ENCODE measurements around the gene STPG4.

The STPG4 gene

DNA sequence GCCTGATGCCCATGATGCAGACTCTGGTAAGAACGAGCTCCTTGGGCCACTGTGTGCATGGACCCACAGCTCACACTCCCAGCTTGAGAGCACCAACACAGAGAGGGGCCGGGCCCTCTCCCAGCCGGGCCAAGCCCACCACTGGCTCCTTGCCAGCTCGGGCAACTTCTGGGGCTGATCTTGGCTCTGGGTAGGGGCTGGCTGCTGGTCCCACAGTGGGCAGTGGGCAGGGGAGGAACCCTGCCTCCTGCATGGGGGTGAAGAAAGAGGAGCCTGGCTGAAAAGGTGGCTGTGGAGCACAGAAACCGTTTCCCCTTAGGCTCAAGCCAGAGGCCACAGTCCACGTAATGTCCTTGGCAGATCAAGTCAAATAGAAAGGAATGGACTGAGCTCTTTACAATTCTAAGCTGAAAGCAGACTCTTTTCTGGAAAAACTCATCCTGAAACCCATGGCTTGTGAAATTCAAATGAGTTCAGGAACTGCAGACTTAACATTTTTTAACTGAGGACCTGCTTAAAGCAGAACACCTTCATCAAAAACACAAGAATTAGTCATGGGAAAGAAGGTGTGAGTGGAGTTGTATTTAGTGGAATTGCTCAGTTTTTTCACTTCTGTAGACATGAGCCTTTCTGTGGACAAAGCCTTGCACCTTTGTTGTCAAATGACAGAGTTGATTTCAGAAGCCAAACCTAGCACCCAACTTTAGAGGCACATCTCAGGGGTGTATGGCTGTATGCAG, 104.9 kb downstream of the STPG4 start:
- FAIRE-seq: no peak

DNA sequence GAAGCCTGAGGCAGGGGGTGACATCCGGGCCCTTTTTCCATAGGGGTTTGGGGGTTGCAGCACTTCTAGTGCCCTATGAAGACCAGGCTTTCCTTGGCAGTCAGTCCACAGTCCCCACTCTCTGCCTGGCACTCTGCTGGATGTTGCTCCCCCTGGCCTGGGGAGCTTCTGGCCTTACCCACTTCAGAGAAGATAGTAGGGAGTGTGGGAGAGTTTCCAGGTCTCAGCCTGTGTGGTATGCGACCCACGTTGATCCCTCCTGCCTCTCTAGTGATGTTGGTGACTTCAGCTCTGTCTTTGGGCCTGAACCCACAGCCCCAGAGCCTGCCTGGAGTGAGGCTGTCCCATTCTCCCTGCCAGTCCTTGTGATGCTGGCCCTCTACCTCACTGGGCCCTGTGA, 105.6 kb downstream of the STPG4 start:
- no peak for FAIRE-seq

DNA sequence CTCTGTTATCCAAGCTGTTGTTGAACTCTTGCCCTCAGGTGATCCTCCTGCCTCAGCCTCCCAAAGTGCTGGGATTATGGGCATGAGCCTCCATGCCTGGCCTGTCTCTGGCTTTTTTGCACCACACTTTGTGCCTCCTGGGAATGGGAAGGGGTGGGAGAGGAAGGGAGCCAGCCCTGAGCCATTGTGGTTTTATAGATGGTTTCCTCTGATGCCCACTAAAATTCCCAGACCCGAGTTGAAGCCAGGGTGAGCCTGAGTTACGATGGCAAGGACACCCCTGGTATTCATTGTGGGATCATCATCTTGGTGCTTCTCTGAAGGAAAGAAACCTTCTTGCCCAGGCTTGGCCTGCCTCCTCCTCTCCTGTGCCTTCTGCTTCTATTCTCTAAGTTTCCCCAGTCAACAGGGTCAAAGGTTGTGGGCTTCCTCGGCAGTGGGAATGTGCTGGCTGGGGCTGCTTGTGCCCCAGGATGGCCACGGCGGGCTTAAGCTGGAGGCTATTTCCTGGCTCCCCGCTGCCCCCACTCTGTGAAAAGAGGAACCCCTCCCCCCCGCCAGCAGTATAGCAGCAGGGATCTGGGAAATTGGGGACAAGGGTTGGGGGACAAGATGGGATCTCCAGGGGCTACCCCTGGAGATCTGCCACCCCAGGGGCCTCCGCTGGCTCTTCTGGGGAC, 106.2 kb downstream of the STPG4 start:
- FAIRE-seq: no peak

DNA sequence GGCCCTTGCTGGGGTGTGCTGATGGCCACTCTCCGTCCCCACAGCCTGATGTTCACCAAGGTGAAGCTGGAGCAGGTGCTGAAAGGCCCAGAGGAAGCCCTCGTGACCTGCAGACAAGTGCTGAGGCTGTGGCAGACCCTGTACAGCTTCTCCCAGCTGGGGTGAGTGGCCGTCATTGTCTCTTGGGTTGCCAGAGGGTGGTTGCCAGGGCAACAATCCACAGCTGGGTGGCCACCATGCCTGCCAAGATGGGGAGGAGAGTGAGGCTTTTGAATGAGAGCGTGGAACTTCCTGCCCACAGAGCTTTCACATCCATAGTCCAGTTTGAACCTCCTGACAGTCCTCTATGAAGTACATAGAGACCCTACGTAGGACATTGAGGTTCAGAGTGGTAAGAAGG, 108.8 kb downstream of the STPG4 start:
- FAIRE-seq: no peak

DNA sequence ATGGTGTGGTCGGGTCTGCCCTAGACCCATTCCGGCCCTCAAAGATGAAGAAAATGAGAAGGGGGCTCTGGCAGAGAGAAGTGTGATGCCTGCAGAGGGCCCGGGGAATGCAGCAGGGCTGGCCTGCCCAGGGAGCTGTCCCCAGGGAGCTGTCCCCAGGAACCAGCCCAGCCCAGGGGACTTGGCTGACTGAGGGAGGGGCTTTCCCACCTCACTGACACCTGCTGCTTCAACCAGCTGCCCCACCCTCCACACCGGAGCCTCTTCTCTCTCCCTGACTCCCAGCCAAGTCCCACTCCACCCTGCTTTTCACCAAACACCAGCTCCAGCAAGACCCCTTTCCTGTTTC, 111.2 kb downstream of the STPG4 start:
- FAIRE-seq: no peak

DNA sequence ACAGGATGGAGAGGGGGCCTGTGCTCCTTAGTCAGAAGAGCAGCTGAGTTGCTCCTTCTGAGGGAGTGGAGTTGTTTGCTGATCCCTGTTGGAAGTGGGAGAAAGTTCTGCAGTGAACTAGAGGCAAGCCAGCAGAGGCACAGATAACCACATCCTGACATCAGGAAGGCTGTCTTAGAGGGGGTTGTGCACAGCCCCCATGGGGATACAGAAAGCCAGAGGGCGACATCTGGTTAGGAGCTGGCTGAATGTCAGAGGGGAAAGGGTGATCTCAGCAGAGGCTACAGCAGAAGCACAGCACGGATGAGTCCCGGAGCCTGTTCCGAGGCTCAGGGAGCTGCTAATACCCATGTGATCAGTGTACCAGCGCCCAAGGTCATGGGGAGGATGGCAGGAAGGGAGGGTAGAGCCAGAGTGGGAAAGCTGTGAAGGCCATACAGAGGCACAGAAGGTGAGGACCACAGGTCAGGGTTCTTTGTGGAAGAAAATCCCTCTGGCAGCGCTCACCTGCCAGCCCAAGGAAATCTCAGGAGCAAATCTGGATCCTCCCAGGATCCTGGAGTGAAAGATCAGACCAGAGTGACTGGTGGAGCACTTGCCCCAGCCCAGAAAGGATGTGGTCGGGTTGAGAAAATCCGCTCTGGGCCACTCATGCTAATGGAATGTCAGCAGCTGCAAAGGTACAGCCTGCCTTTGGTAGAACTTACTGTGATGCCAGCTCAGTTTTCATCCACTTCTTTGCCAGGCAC, 111.8 kb downstream of the STPG4 start:
- FAIRE-seq: no peak

DNA sequence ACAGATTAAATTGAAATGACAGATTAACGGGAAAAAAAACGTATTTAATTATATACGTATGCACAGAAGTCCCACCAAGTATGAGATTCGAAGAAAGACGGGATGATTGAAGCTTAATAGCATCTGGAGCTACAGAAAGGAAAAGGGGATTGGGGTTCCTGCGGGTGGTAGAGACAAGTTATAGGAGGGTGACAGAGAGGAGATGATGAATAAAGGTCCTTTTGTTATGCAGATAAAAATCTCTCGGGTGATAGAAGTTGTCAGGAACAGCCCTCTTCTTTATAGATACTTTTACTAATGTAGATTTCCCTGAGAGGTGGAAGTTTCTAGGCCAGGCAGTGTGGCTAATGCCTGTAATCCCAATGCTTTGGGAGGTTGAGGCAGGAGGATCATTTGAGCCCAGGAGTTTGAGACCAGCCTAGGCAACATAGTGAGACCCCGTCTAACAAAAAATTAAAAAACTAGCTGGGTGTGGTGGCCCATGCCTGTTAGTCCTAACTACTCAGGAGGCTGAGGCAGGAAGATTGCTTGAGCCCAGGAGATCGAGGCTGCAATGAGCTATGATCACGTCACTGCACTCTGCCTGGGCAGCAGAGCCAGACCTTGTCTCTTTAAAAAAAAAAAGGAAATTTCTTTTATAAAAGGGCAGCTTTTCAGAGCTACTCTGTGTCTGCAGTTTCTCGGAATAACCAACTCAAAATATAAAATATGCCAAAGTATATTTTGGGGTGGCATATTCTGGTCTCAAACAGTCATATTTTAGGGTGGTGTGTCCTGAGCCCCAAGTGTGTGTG, 113.0 kb downstream of the STPG4 start:
- FAIRE-seq: no peak

DNA sequence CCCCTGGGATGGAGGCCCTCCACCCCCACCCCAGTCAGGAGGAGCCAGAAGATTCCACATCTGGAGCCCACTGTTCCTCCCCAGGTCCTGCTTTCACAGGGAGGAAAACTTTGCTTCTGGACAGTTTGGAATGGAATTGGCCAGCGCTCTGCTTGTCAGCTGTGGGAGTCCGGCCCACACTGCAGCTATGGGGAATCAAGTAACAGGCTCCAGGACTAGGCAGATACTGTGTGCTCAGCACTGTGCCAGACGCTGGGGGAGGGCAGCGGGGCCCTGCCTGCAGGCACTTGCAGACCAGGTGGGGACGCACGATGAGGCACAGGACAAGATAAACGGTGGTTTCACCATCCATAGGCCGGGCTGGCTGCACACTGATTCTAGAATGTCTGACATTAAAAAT, 114.0 kb downstream of the STPG4 start:
- no peak for FAIRE-seq

DNA sequence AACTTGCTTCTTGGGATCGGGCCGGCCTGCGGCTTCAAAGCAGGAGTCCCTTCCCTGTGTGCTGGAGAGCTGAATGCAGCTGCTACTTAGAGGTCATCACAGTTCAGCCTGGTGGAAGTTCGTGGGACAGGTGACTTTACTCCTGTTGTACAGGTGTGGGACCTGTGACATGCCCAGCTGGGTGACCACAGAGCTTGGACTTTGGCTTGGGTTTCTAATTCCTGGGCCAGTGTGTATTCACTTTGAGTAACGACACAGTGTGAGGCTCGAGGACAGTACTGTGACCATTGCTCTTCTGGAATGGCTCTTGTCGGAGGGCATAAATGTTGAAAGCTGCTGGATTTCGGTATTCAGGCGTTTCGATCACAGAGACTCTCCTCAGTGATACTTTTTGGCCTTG, 114.5 kb downstream of the STPG4 start:
- FAIRE-seq: no peak

DNA sequence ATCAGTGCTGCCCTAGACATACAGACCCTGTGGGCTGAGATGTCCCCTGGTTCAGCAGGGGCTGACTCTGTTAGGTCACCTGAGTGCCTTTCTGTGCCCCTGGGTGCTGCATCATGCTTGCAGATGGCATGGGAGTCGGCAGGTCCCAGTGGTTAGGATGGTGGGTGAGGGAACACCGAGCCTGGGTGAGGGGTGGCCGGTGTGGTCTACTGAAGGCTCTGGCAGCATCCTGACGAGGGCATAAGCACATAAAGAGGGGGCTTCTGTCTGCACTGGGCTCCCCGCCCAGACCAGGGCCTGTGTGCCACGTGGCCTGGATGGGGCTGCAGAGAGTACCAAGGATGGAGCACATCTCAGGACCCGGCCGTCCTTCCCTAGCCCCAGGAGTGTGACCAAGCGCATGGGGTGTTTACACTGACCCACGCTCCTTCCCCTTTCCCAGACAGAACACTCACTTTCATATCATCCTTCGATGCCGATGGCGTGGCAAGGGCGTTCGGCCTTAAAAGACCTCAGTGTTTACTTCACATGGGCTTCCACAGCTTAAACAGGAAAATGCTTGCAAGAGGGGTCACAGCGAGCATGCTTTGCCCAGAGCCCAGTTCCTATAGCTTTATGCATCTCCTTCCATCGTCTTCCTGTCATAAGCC, 115.1 kb downstream of the STPG4 start:
- FAIRE-seq: no peak

DNA sequence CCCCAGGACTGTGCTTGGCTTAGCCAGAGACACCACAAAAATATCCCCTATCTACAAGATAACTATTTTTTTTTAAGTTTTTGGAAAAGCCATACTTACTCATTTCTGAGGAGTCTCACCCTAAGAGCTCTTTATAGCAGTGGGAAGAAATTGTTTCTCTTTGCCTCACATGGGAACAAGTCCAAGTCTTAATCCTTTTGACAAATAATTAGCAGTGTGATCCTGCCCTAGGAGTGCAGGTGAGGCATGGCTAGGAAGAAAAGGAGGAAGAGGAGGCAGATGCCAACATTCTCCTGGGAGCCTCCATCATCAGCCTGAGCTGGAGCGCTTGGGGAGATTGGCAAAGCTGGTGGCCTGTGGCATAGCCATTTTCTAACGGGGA, 115.6 kb downstream of the STPG4 start:
- FAIRE-seq: no peak

DNA sequence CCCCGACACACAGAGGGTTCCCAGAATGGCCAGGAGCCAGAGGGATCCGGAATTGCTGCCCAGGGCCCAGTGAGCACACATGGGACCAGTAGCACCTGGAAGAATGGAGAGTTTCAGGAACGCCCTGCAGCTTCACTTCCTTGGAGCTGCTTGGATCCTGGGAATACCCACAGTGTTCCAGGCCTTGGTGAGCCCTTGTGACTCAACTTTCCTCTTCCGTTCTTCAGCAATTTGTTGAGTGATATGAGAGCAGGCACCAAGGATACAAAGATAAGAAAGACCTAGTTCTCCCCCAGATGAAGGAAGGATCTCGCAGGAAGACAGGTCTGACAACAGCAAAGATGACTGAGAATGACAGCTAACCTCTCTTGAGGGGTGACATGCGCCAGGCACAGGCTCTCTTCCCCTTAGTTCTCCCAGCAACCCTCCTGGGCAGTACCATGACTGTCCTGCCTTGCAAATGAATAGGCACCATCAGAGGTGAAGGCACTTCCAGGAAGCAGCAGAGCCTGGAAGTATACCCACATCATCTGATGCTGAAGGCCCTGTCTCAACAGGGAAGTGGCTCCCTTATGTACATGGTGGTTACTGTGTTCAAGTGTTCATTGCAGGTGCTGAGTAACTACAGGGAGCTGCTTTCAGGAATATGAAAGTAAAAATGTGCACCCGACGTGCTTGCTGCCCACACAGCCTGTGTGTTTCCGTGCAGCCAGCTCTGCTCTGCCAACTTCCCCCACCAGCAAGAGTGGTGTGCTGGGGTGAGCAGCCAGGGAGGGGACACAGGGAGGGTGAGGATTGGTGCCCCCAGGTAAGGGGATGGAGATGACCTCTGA, 116.2 kb downstream of the STPG4 start:
- no peak for FAIRE-seq

DNA sequence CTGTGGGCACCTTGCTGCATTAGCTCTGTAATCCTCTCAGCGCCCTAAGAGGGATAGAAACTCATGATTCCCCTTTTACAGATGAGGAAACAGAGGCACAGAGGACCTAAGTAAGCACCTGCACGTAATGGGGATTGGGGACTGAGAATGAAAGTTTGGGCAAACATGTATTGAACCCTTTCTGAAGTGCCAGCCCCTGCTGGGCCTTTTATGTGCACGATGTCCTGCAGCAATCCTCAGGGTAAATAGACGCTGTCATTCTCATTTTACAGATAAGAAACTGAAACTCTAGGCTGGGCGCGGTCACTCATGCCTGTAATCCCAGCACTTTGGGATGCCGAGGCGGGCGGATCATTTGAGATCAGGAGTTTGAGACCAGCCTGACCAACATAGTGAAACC, 117.4 kb downstream of the STPG4 start:
- FAIRE-seq: no peak
